ENCODE results near the gene NDFIP2. TPM values are rescaled to one million over a fixed set of nuclear protein-coding genes. Genes with fewer than 3 reads are reported as not detected.

Gene NDFIP2
- total and polyA plus RNA-seq, 7 donors = 9.2 to 52.2 (median 13.7) TPM

DNA sequence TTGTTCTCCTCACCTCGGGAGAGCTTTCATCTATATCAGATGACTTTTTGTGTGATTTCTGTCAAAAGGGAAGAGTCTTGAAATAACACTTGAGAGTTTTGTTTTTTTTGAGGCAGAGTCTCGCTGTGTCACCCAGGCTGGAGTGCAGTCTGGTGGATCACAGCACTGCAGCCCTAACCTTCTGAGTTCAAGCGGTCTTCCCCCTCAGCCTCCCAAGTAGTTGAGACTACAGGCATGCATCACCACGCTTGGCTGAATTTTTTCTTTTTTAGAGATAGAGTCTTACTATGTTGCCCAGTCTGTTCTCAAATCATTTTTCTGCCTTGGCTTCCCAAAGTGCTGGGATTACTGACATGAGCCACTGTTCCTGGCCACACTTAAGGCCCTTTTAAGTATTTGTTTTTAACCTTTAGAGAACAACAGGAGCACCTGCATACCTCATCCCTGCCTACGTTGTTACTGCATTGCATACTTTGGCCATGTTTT lies 11.4 kb downstream of the NDFIP2 start:
- WGBS, 2 donors = 66 to 72% methylated on average over 5 of the region's 5 CpGs
- no peaks in the 10 kb centered on the region for H3K9me3 ChIP-seq

DNA sequence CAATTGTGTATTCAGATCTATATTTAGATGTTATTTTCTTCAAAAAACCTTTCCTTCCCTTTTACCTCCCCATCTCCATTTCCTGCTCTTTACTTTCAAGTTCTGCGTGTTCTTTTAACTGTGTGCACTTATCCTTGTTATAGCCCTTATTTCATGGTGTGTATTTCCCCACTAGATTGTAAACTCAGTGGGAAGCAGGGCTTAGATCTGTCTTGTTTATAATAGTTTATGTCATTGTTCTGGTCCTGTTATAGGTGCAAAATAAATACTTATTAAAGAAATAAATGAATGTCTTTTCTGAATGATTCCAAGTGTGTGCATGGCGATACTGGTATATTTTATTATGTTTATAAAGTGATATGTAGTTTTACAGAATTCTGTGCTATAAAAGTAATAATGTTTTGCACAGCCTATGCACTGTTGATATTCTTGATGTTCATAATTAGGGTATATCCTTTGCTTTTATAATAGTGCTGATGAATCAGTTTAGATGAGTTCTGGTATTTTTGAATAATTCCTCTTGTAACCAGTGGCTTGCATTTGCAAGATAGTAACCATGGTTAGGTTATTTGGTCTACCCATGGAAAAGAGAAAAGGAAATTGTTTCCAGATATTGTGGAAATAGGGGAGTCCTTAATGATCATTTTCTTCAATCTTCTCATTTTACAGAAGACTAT lies 12.1 kb downstream of the NDFIP2 start:
- no peaks in the 10 kb centered on the region for H3K9me3 ChIP-seq
- no peak overlapping the region for H3K4me3 ChIP-seq
- no peak for TF ChIP-seq EP300 (IDR thresholded peaks at IDR 0.05)
- no peak for TF ChIP-seq POLR2A (IDR thresholded peaks at IDR 0.05)
- TF ChIP-seq, protein P1, sequence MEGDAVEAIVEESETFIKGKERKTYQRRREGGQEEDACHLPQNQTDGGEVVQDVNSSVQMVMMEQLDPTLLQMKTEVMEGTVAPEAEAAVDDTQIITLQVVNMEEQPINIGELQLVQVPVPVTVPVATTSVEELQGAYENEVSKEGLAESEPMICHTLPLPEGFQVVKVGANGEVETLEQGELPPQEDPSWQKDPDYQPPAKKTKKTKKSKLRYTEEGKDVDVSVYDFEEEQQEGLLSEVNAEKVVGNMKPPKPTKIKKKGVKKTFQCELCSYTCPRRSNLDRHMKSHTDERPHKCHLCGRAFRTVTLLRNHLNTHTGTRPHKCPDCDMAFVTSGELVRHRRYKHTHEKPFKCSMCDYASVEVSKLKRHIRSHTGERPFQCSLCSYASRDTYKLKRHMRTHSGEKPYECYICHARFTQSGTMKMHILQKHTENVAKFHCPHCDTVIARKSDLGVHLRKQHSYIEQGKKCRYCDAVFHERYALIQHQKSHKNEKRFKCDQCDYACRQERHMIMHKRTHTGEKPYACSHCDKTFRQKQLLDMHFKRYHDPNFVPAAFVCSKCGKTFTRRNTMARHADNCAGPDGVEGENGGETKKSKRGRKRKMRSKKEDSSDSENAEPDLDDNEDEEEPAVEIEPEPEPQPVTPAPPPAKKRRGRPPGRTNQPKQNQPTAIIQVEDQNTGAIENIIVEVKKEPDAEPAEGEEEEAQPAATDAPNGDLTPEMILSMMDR (IDR thresholded peaks at IDR 0.05) = no peak
- TF ChIP-seq POLR2AphosphoS5 (IDR thresholded peaks at IDR 0.05) = no peak
- H3K4me1 ChIP-seq = peaks cover 0 to 40% (median 32%) of the 10 kb centered on the region in 4 donors
- H3K27ac ChIP-seq = no peak overlapping the region
- H3K27me3 ChIP-seq = no peaks in the 10 kb centered on the region
- no peaks in the 10 kb centered on the region for H3K36me3 ChIP-seq
- intact Hi-C loops (cut with DNase I) = no loop called here
- no peak for DNase-seq
- 20 to 56% methylated on average over 2 of the region's 2 CpGs for WGBS, 2 donors

More for the DNA sequence above, 11.4 kb downstream of the NDFIP2 start:
- Histone ChIP-seq H3K4me1 (peaks cover 0 to 40% (median 32%) of the 10 kb centered on the region in 4 donors), H3K4me3 (no peak overlapping the region), H3K27ac (peak overlapping the region in 1 of 4 donors; percentile 9), H3K27me3 (no peaks in the 10 kb centered on the region), H3K36me3 (no peaks in the 10 kb centered on the region)
- intact Hi-C loops (cut with DNase I) = no loop called here
- TF ChIP-seq, protein P1 (IDR thresholded peaks at IDR 0.05) = no peak
- TF ChIP-seq POLR2AphosphoS5 (IDR thresholded peaks at IDR 0.05) = no peak
- no peak for TF ChIP-seq POLR2A (IDR thresholded peaks at IDR 0.05)
- no peak for TF ChIP-seq EP300 (IDR thresholded peaks at IDR 0.05)
- DNase-seq = no peak

DNA sequence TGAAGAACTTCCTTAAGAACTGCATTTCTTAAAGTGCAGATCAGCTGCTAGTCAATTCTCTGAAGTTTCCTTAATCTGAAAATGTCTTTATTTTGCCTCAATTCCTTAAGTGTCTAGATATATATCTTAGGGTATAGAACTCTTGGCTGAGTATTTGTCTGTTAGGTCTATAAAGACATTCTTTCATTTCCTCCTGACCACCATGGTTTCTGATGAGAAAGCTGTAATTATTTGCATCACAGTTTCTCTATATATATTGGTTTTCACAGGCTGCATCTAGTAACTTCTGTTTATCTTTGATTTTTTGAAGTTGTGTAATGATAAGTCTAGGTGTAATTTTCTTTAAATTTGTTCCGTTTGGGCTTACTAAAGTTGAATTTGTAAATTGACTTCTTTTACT lies 15.2 kb downstream of the NDFIP2 start:
- WGBS, 2 donors = 78 to 88% methylated on average over 1 of the region's 1 CpG
- Histone ChIP-seq H3K27ac (no peak overlapping the region), H3K4me3 (no peak overlapping the region), H3K36me3 (no peaks in the 10 kb centered on the region), H3K4me1 (peaks cover 0 to 28% (median 25%) of the 10 kb centered on the region in 4 donors), H3K9me3 (no peaks in the 10 kb centered on the region), H3K27me3 (no peaks in the 10 kb centered on the region)
- intact Hi-C loops (cut with DNase I) = no loop called here
- TF ChIP-seq POLR2A (IDR thresholded peaks at IDR 0.05) = no peak
- TF ChIP-seq, protein P1 (IDR thresholded peaks at IDR 0.05) = no peak
- no peak for TF ChIP-seq POLR2AphosphoS5 (IDR thresholded peaks at IDR 0.05)
- no peak for TF ChIP-seq EP300 (IDR thresholded peaks at IDR 0.05)
- no peak for DNase-seq

DNA sequence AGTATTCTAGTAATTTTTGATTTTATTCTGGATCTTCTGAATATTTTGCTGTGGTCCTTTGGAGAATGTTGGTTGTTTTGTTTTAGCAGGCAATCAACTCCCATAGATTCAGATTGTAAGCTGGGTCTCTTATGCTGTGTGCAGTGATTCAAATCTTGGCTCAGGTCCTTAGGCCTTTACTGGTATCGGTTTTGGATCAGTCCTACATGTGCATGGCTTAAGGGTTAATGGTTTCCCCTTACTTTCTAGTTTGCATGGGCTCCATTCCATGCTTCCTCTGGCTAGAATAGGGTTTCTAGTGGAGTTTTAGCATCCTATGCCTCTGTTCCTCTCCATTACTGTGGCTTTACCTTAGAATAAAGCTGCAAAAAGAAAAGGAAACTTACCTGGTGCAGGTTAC lies 16.1 kb downstream of the NDFIP2 start:
- Histone ChIP-seq H3K36me3 (no peaks in the 10 kb centered on the region), H3K4me3 (no peak overlapping the region), H3K27ac (no peak overlapping the region), H3K9me3 (no peaks in the 10 kb centered on the region), H3K27me3 (no peaks in the 10 kb centered on the region), H3K4me1 (peaks cover 0 to 19% (median 16%) of the 10 kb centered on the region in 4 donors)
- no peak for TF ChIP-seq POLR2A (IDR thresholded peaks at IDR 0.05)
- WGBS, 2 donors = 75 to 98% methylated on average over 1 of the region's 1 CpG
- DNase-seq = no peak
- intact Hi-C loops (cut with DNase I) = no loop called here

DNA sequence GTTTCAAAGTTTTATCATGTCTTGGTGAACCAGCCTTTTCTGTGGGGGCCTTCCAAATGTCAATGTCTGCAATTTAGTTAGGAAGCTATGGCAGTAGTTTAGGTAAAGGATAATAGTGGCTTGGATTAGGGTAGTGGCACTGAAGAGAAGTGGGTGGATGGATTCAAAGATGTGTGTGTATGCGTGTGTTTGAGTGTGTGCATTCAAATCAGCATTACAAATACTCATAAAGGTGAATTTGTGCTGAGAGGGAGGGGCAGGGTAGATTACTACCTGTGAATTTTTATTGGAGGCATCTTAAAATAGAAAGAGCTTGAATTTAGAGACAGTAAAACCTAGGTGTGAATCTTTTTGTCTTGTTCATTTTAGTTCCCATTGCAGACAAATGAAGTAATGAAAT lies 16.9 kb downstream of the NDFIP2 start:
- no peaks in the 10 kb centered on the region for H3K9me3 ChIP-seq
- peaks cover 0 to 13% (median 11%) of the 10 kb centered on the region in 4 donors for H3K4me1 ChIP-seq
- TF ChIP-seq EP300 (IDR thresholded peaks at IDR 0.05) (no peak), POLR2A (IDR thresholded peaks at IDR 0.05) (no peak), POLR2AphosphoS5 (IDR thresholded peaks at IDR 0.05) (no peak)
- 16 to 72% methylated on average over 1 of the region's 1 CpG for WGBS, 2 donors
- no peaks in the 10 kb centered on the region for H3K27me3 ChIP-seq
- H3K4me3 ChIP-seq = no peak overlapping the region
- H3K36me3 ChIP-seq = no peaks in the 10 kb centered on the region
- no peak for DNase-seq
- intact Hi-C loops (cut with DNase I) = no loop called here
- no peak overlapping the region for H3K27ac ChIP-seq
